Glomerular visceral epithelial cell (primary cell): ENCODE results near the gene SHC2.

ENCODE experiments used
- DNase-seq: peaks from one replicate; pipeline ENCODE4 v3.0.0-alpha.2; 2016; ENCODE audit errors: extremely low spot score

The SHC2 gene

GRCh38 chr19:372306-372890, 88.4 kb downstream of the SHC2 start:
- no peak for DNase-seq

GRCh38 chr19:371501-372168, 89.2 kb downstream of the SHC2 start:
- no peak for DNase-seq

- DNase-seq, result no peak
Measured at GRCh38 chr19:370641-371330, 90.0 kb downstream of the SHC2 start.

GRCh38 chr19:369876-370275, 91.0 kb downstream of the SHC2 start:
- no peak for DNase-seq

GRCh38 chr19:369256-369655, 91.6 kb downstream of the SHC2 start:
- no peak for DNase-seq

- no peak for DNase-seq
Measured at GRCh38 chr19:368630-369024, 92.2 kb downstream of the SHC2 start.

- no peak for DNase-seq
Measured at GRCh38 chr19:367963-368629, 92.7 kb downstream of the SHC2 start.

- DNase-seq, result no peak
Measured at GRCh38 chr19:367561-367960, 93.3 kb downstream of the SHC2 start.

- no peak for DNase-seq
Measured at GRCh38 chr19:366951-367350, 93.9 kb downstream of the SHC2 start.
